B cell (primary cell): Measurements from ENCODE around the gene TMEM125.

ENCODE experiments used
- EZH2 ChIP-seq: IDR thresholded peaks from 2 replicates; pipeline ENCODE4 v1.6.1; 2012; ENCODE audit warnings: borderline replicate concordance, low read depth, mild to moderate bottlenecking, moderate library complexity, low read length; ENCODE audit not compliant: insufficient read depth, poor library complexity, severe bottlenecking
- TF ChIP-seq, protein P1 (sequence below): fragments of 200-600 bp; IDR thresholded peaks from one replicate; pipeline ENCODE4 v1.8.0; 2022; ENCODE audit warnings: antibody characterized with exemption, mild to moderate bottlenecking

GRCh38 chr1:43232482-43232881, 37.3 kb upstream of the TMEM125 start:
- TF ChIP-seq, protein P1, sequence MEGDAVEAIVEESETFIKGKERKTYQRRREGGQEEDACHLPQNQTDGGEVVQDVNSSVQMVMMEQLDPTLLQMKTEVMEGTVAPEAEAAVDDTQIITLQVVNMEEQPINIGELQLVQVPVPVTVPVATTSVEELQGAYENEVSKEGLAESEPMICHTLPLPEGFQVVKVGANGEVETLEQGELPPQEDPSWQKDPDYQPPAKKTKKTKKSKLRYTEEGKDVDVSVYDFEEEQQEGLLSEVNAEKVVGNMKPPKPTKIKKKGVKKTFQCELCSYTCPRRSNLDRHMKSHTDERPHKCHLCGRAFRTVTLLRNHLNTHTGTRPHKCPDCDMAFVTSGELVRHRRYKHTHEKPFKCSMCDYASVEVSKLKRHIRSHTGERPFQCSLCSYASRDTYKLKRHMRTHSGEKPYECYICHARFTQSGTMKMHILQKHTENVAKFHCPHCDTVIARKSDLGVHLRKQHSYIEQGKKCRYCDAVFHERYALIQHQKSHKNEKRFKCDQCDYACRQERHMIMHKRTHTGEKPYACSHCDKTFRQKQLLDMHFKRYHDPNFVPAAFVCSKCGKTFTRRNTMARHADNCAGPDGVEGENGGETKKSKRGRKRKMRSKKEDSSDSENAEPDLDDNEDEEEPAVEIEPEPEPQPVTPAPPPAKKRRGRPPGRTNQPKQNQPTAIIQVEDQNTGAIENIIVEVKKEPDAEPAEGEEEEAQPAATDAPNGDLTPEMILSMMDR = no peak
- no peak for TF ChIP-seq EZH2
